ENCODE measurements around the gene CIAO2B. TPM values are rescaled to one million over a fixed set of nuclear protein-coding genes. Genes with fewer than 3 reads are reported as not detected.
A peak's percentile ranks its signal among the peaks of the same experiment; 100 is the strongest.

CIAO2B gene
- total and polyA plus RNA-seq, 4 donors = 51.1 to 120 (median 86.2) TPM

- H3K27me3 ChIP-seq (ENCODE audit: control insufficient read depth in 4 of 4, insufficient read depth in 4 of 4, low read length in 3 of 4) = no peaks in the 10 kb centered on the region
- peaks cover 31 to 47% (median 40%) of the 10 kb centered on the region in 4 donors for H3K36me3 ChIP-seq (ENCODE audit: control insufficient read depth in 4 of 4, insufficient read depth in 3 of 4, low read depth in 1 of 4, low read length in 3 of 4)
- H3K9ac ChIP-seq (ENCODE audit: low read depth in 1 of 2, low read length in 2 of 2) = no peak overlapping the region
- no peak overlapping the region for H3K4me3 ChIP-seq (ENCODE audit: low read depth in 1 of 3, low read length in 3 of 3)
- no peak for DNase-seq (ENCODE audit: low spot score)
- peaks cover 9 to 32% (median 26%) of the 10 kb centered on the region in 4 donors for H3K4me1 ChIP-seq (ENCODE audit: control insufficient read depth in 4 of 4, insufficient read depth in 4 of 4, low read length in 3 of 4)
- TF ChIP-seq TAF1 (conservative IDR thresholded peaks at IDR 0.05) (no peak), FOXA1 (IDR thresholded peaks at IDR 0.05) (no peak)
- no peaks in the 10 kb centered on the region for H3K9me3 ChIP-seq (ENCODE audit: control insufficient read depth in 4 of 4, low read length in 3 of 4)
- 79% methylated on average over 5 of the region's 5 CpGs for WGBS
- no peak overlapping the region for H3K27ac ChIP-seq (ENCODE audit: low read depth in 1 of 2, low read length in 2 of 2)
These were observed 8.8 kb upstream of the CIAO2B start for GRCh38 chr16:66942981-66943380.

GRCh38 chr16:66940236-66940635 is 6.0 kb upstream of the CIAO2B start:
- Histone ChIP-seq H3K4me1 (ENCODE audit: control insufficient read depth in 4 of 4, insufficient read depth in 4 of 4, low read length in 3 of 4) (peaks cover 10 to 43% (median 37%) of the 10 kb centered on the region in 4 donors), H3K36me3 (ENCODE audit: control insufficient read depth in 4 of 4, insufficient read depth in 3 of 4, low read depth in 1 of 4, low read length in 3 of 4) (peaks cover 31 to 47% (median 40%) of the 10 kb centered on the region in 4 donors), H3K9me3 (ENCODE audit: control insufficient read depth in 4 of 4, low read length in 3 of 4) (no peaks in the 10 kb centered on the region), H3K4me3 (ENCODE audit: low read depth in 1 of 3, low read length in 3 of 3) (no peak overlapping the region), H3K27me3 (ENCODE audit: control insufficient read depth in 4 of 4, insufficient read depth in 4 of 4, low read length in 3 of 4) (no peaks in the 10 kb centered on the region), H3K27ac (ENCODE audit: low read depth in 1 of 2, low read length in 2 of 2) (no peak overlapping the region), H3K9ac (ENCODE audit: low read depth in 1 of 2, low read length in 2 of 2) (no peak overlapping the region)
- DNase-seq (ENCODE audit: low spot score) = no peak
- 94% methylated on average over 16 of the region's 16 CpGs for WGBS
- no peak for TF ChIP-seq ZBTB33 (IDR thresholded peaks at IDR 0.05)
- TF ChIP-seq JUND (IDR thresholded peaks at IDR 0.05) = no peak
- no peak for TF ChIP-seq ATF3 (IDR thresholded peaks at IDR 0.05)
- no peak for TF ChIP-seq CTCF (IDR thresholded peaks at IDR 0.05; ENCODE audit: low read depth, low read length, missing input control)

GRCh38 chr16:66939366-66939765 is 5.2 kb upstream of the CIAO2B start:
- H3K4me3 ChIP-seq (ENCODE audit: low read depth in 1 of 3, low read length in 3 of 3) = no peak overlapping the region
- H3K36me3 ChIP-seq (ENCODE audit: control insufficient read depth in 4 of 4, insufficient read depth in 3 of 4, low read depth in 1 of 4, low read length in 3 of 4) = peaks cover 31 to 47% (median 40%) of the 10 kb centered on the region in 4 donors
- no peaks in the 10 kb centered on the region for H3K27me3 ChIP-seq (ENCODE audit: control insufficient read depth in 4 of 4, insufficient read depth in 4 of 4, low read length in 3 of 4)
- H3K27ac ChIP-seq (ENCODE audit: low read depth in 1 of 2, low read length in 2 of 2) = no peak overlapping the region
- TF ChIP-seq NR2F2 (IDR thresholded peaks at IDR 0.05) (no peak), EGR1 (IDR thresholded peaks at IDR 0.05; ENCODE audit: low read depth in 2 of 2) (no peak), SP1 (IDR thresholded peaks at IDR 0.05) (no peak), HNF4A (conservative IDR thresholded peaks at IDR 0.05) (peak; percentile 72 to 76), HNF4G (IDR thresholded peaks at IDR 0.05) (peak; percentile 22), YY1 (IDR thresholded peaks at IDR 0.05) (peak; percentile 53), RXRA (IDR thresholded peaks at IDR 0.05) (peak; percentile 69 to 70), JUND (IDR thresholded peaks at IDR 0.05) (no peak)
- H3K4me1 ChIP-seq (ENCODE audit: control insufficient read depth in 4 of 4, insufficient read depth in 4 of 4, low read length in 3 of 4) = peaks cover 10 to 47% (median 37%) of the 10 kb centered on the region in 4 donors
- DNase-seq (ENCODE audit: low spot score) = no peak
- H3K9ac ChIP-seq (ENCODE audit: low read depth in 1 of 2, low read length in 2 of 2) = no peak overlapping the region
- H3K9me3 ChIP-seq (ENCODE audit: control insufficient read depth in 4 of 4, low read length in 3 of 4) = no peaks in the 10 kb centered on the region

Data from liver (tissue), 9 donors.